K562 (cell line): ENCODE results near the gene MPV17L2. TPM values are rescaled to one million over a fixed set of nuclear protein-coding genes. Genes with fewer than 3 reads are reported as not detected.

Experiments
- E2F3 ChIP-seq: fragments of 250-450 bp; sonication (Bioruptor Pico); IDR thresholded peaks from 2 replicates; pipeline ENCODE4 v1.4.0; 2020; ENCODE audit warnings: mild to moderate bottlenecking
- HDAC1 ChIP-seq, 2 experiments: fragments of 450-650 bp; IDR thresholded peaks; 2 replicates each; pipeline ENCODE4 v1.6.1; 2016 to 2017; ENCODE audit warnings: inconsistent platforms in 1 of 2, mild to moderate bottlenecking in 1 of 2, moderate library complexity in 1 of 2
- HMGN3 ChIP-seq: IDR thresholded peaks from 2 replicates; pipeline ENCODE4 v1.6.1; 2011; ENCODE audit warnings: borderline replicate concordance, low read depth, mild to moderate bottlenecking, mixed read lengths, low read length; ENCODE audit not compliant: insufficient read length; ENCODE audit errors: extremely low read depth
- SRSF7 ChIP-seq: fragments of 200-400 bp; formaldehyde crosslinking; optimal IDR thresholded peaks from 2 replicates; pipeline ENCODE3; 2017; ENCODE audit warnings: mild to moderate bottlenecking, low read depth, low read length
- ZNF740 ChIP-seq, 3 experiments: fragments of 200-800 bp in 1 of 3; sonication (Bioruptor generic) in 1 of 3; sonication (generic) in 1 of 3; formaldehyde crosslinking in 1 of 3; IDR thresholded peaks; 2 replicates each; pipeline versions ENCODE4 v1.6.1 to v1.8.0; 2016 to 2022; ENCODE audit warnings: mild to moderate bottlenecking in 2 of 3, missing compliant biosample characterization in 2 of 3, missing genetic modification characterization in 2 of 3, missing genetic modification reagents in 1 of 3
- polyA plus RNA-seq, 8 experiments: library from polyadenylated mRNA; depleted of rRNA in 4 of 8; stranded (reverse) in 5 of 8; unstranded in 3 of 8; fragments of >200 nt; fragmentation: Nextera tagmentation in 2 of 8; fragmentation: Illumina TruSeq in 1 of 8; extraction: Ambion mirVana in 2 of 8; extraction: Trizol in 1 of 8; gene quantifications; 2 replicates each; pipeline versions ENCODE4 v1.2.1 to v1.2.3, GENCODE V29; 2011 to 2014; ENCODE audit warnings: inconsistent platforms in 1 of 8, missing spikeins in 1 of 8
- total RNA-seq, 7 experiments: library from RNA; depleted of rRNA in 6 of 7; stranded (reverse); fragments of >200 nt in 6 of 7; fragmentation: Illumina TruSeq in 2 of 7; extraction: Trizol in 2 of 7; gene quantifications; 2 replicates each; pipeline versions ENCODE4 v1.2.1 to v1.2.3, GENCODE V29; 2011 to 2021; ENCODE audit warnings: low replicate concordance in 1 of 7
- TF ChIP-seq, protein P1 (sequence below): fragments of 200-800 bp; sonication (Bioruptor generic); IDR thresholded peaks from 2 replicates; pipeline ENCODE4 v1.6.1; 2017; ENCODE audit warnings: missing genetic modification characterization, missing compliant biosample characterization

MPV17L2 gene
- total and polyA plus RNA-seq, 9 of the 15 experiments (the other 6 are each of a cell fraction or from before 2014, with no cell fraction given) = 10.6 to 60.2 (median 28.5) TPM

DNA sequence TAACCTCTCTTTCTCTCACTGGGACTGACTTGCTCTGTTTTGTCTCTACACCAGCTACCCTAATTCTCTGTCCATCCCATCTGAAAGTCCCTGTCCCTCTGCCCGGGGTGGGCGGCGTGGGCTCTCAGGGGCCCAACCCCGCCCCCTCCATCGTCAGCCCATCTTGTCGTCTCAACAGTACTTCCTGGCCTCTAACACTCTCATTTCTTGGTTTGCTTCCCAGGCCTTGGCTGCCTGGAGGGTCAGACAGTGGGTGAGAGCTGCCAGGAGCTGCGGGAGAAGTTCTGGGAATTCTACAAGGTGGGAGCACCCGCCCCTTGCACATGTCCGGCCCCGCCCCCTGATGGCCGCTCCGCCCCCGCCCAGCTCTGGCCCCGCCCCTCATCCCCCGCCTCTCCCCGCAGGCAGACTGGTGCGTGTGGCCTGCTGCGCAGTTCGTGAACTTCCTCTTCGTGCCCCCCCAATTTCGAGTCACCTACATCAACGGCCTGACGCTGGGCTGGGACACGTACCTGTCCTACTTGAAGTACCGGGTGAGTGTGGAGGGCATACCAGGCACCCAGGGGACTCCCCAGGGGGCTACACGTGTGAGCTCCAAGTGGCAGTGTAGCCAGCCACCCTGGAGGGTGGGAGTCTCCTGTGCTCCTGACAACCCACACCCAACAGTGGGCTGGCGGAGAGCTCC lies 1.7 kb downstream of the MPV17L2 start (continued):
- TF ChIP-seq, protein P1, sequence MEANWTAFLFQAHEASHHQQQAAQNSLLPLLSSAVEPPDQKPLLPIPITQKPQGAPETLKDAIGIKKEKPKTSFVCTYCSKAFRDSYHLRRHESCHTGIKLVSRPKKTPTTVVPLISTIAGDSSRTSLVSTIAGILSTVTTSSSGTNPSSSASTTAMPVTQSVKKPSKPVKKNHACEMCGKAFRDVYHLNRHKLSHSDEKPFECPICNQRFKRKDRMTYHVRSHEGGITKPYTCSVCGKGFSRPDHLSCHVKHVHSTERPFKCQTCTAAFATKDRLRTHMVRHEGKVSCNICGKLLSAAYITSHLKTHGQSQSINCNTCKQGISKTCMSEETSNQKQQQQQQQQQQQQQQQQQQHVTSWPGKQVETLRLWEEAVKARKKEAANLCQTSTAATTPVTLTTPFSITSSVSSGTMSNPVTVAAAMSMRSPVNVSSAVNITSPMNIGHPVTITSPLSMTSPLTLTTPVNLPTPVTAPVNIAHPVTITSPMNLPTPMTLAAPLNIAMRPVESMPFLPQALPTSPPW = peak; percentile 87
- TF ChIP-seq SRSF7 (no peak), ZNF740 (CRISPR knock-in tag; IDR thresholded peaks at IDR 0.05) (peak; percentile 97), ZNF740 (tag; IDR thresholded peaks at IDR 0.05) (0 out of 4 replicates have a peak, but pooled peaks of 1 of the 2 experiments have one; percentile 37), HDAC1 (IDR thresholded peaks at IDR 0.05) (peak in 1 of 2 experiments; percentile 47; a peak in 2 of 4 replicates), HMGN3 (peak; percentile 21), E2F3 (CRISPR knock-in tag) (no peak)
- TF ChIP-seq, all 486 proteins: peak for 14
